ENCODE data around the gene HS6ST3.

DNA sequence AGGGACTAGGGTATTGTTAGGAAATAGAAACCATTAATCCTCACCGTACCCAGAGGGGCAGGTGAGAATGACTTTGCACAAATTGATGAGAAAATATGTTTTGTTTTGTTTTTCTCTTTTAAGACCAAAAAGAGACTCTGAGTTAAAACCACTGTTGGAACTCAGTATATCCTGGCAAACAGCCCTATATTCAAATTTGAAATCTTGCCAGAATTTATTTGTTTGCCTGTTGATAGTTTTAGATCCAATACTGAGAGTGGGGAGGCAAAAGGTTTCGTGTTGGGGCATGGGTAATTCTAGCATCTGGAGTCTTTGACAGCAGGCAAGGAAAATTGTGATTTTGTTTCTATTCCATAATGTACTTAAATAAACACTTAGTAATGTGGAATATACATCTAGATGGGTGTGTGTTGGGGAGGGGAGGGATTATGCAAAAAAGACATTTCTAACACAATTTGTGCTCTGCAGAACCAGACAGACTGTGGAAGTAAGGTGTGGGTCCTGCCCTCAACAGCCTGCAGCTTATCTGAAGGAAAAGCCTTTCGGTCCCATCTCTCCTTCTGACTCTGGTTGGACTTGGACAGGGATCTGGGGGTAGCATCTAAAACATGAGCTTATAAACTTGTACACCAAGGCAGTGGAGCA, 713.7 kb downstream of the HS6ST3 start:
- TF ChIP-seq CTCF (IDR thresholded peaks at IDR 0.05 in 4 of 5, conservative IDR thresholded peaks at IDR 0.05 in 1 of 5) = no peak
- no peak for TF ChIP-seq POLR2A (IDR thresholded peaks at IDR 0.05)
